ENCODE results near the gene ZFP36L2.

GRCh38 chr2:43265001-43265400 is 38.6 kb upstream of the ZFP36L2 start:
- TF ChIP-seq CTCF (IDR thresholded peaks at IDR 0.05), result no peak
- TF ChIP-seq POLR2A (IDR thresholded peaks at IDR 0.05), result no peak

All from right lobe of liver (tissue), 4 donors.